Measurements from ENCODE around the gene INSR. TPM values are rescaled to one million over a fixed set of nuclear protein-coding genes. Genes with fewer than 3 reads are reported as not detected.

INSR gene
- total RNA-seq, 4 donors from 2014 or later, result 54.0 to 226 (median 71.1) TPM

DNA sequence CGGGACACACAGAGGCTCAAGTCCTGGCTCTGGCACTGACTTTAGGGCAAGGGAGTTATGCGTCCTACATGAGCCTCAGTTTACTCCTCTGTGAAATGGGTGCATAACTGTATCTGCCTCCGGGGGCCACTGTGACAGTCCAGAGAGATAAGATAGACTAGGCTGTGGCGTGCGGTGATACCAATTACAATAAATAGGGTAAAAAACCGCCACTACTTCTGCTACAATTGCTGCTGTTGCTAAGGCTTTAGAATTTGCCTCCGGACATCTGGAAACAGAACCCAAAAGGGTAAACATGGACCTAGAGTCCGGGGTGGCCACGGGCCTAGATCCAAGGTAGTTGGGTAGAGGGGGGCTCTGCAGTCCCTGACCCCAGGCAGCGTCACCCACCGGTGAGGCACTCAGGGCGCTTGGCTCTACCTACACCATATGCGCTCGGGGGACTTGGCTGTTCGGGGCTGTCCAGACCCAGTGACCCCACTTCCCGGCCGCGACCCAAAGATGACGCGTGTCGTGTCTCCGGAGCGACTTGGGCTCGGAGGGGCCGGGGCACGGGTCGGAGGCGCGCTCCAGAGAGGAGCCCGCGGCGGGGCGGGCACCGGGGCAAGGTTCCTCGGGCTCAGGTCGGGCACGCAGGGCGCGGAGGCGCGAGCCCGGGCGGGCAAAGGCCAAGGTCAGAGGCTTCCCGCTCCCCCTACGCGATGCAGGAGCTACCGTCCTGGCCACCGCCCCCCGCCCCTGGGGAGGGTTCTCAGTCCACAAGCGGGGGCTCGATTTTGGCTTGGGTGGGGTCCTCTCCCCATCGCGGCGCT, 1.1 kb downstream of the INSR start:
- no peaks in the 10 kb centered on the region for H3K36me3 ChIP-seq
- peak overlapping the region; percentile 76 to 98 (median 86) for H3K4me3 ChIP-seq
- DNase-seq (peak in 1 of 2 donors; percentile 49), ATAC-seq (peak; percentile 20 to 24)
- H3K9me3 ChIP-seq, result no peaks in the 10 kb centered on the region
- H3K27me3 ChIP-seq, result no peaks in the 10 kb centered on the region
- H3K4me1 ChIP-seq, result peaks cover 8 to 17% of the 10 kb centered on the region in 2 donors
- peak overlapping the region; percentile 92 to 99 (median 98) for H3K27ac ChIP-seq
- in situ Hi-C loops (cut with MboI; ENCODE audit: low sequenced_read_pairs in 4 of 4), result loop anchor here in 2 of 4 donors (5.0 to 10.0 kb wide), 3 partner anchors 96 to 148 kb away; no protein-coding TSS in a partner anchor
- TF ChIP-seq, protein P1, sequence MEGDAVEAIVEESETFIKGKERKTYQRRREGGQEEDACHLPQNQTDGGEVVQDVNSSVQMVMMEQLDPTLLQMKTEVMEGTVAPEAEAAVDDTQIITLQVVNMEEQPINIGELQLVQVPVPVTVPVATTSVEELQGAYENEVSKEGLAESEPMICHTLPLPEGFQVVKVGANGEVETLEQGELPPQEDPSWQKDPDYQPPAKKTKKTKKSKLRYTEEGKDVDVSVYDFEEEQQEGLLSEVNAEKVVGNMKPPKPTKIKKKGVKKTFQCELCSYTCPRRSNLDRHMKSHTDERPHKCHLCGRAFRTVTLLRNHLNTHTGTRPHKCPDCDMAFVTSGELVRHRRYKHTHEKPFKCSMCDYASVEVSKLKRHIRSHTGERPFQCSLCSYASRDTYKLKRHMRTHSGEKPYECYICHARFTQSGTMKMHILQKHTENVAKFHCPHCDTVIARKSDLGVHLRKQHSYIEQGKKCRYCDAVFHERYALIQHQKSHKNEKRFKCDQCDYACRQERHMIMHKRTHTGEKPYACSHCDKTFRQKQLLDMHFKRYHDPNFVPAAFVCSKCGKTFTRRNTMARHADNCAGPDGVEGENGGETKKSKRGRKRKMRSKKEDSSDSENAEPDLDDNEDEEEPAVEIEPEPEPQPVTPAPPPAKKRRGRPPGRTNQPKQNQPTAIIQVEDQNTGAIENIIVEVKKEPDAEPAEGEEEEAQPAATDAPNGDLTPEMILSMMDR (IDR thresholded peaks at IDR 0.05 in 4 of 5, conservative IDR thresholded peaks at IDR 0.05 in 1 of 5), result no peak
- TF ChIP-seq POLR2A (IDR thresholded peaks at IDR 0.05), result no peak
- intact Hi-C loops (cut with DNase I; ENCODE audit: low total_unique reads), result no loop called here

DNA sequence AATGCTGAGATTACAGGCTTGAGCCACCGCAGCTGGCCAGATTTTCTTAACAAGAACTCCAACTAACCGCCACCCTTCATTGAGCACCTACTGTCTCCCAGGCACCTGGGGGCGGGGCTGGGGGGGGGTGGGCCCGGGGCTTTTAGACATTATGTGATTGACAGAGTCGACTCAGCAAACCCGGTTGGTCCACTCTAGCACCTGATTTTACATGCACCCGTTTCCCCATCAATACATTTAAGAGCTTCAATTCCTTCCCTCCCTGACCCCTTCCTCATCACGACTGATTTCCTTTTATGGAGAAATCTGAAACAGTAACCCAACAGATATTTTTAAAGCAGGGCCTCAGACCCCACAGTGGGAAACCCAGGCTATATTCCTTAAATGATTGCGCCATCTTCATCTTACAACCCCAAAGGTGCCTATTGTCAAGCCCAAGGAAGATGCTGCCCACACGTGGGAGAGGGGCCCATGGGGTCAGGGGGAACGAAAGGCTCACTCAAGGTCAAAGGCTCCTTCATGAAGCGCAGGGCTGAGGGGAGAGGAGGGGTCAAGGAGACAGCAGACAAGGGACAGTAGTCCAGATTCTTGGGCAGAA, 1.8 kb downstream of the INSR start:
- H3K27me3 ChIP-seq, result no peaks in the 10 kb centered on the region
- H3K36me3 ChIP-seq, result no peaks in the 10 kb centered on the region
- peak overlapping the region; percentile 92 to 99 (median 98) for H3K27ac ChIP-seq
- intact Hi-C loops (cut with DNase I; ENCODE audit: low total_unique reads), result no loop called here
- ATAC-seq (no peak), DNase-seq (no peak)
- peaks cover 8 to 17% of the 10 kb centered on the region in 2 donors for H3K4me1 ChIP-seq
- H3K4me3 ChIP-seq, result peak overlapping the region; percentile 76 to 98 (median 86)
- H3K9me3 ChIP-seq, result no peaks in the 10 kb centered on the region
- TF ChIP-seq, protein P1 (IDR thresholded peaks at IDR 0.05 in 4 of 5, conservative IDR thresholded peaks at IDR 0.05 in 1 of 5), result no peak
- no peak for TF ChIP-seq POLR2A (IDR thresholded peaks at IDR 0.05)
- in situ Hi-C loops (cut with MboI; ENCODE audit: low sequenced_read_pairs in 4 of 4), result loop anchor here in 2 of 4 donors (5.0 to 10.0 kb wide), 3 partner anchors 95 to 148 kb away; no protein-coding TSS in a partner anchor

DNA sequence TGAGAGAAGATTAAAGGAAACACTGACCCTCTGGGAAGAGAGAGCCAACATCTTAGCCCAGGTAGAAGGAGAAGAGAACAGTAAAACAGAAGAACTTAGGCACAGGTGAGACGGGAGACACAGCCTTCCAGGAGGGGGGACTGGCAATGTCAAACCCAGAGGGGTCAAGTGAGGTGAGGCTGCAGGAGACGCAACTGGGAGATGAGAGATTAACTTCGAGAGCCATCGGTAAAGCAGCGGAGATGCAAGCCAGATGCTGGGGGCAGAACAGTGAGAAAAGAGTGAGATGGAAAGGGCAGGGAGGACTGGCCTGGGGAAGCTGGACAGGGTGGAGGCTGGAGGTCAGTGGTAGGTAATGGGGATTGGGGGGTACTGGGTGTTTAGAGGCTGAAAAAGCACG, 5.2 kb downstream of the INSR start:
- H3K4me1 ChIP-seq, result peaks cover 8% of the 10 kb centered on the region in 2 donors
- no peak for ATAC-seq
- H3K36me3 ChIP-seq, result no peaks in the 10 kb centered on the region
- intact Hi-C loops (cut with DNase I; ENCODE audit: low total_unique reads), result no loop called here
- in situ Hi-C loops (cut with MboI; ENCODE audit: low sequenced_read_pairs in 4 of 4), result loop anchor here in 3 of 4 donors (5.0 to 10.0 kb wide), 3 partner anchors 47 to 97 kb away; no protein-coding TSS in a partner anchor
- H3K27ac ChIP-seq, result peak overlapping the region in 1 of 4 donors; percentile 58
- DNase-seq, result no peak
- no peaks in the 10 kb centered on the region for H3K9me3 ChIP-seq
- TF ChIP-seq, protein P1 (IDR thresholded peaks at IDR 0.05 in 4 of 5, conservative IDR thresholded peaks at IDR 0.05 in 1 of 5), result no peak
- TF ChIP-seq POLR2A (IDR thresholded peaks at IDR 0.05), result no peak
- no peaks in the 10 kb centered on the region for H3K27me3 ChIP-seq
- no peak overlapping the region for H3K4me3 ChIP-seq

DNA sequence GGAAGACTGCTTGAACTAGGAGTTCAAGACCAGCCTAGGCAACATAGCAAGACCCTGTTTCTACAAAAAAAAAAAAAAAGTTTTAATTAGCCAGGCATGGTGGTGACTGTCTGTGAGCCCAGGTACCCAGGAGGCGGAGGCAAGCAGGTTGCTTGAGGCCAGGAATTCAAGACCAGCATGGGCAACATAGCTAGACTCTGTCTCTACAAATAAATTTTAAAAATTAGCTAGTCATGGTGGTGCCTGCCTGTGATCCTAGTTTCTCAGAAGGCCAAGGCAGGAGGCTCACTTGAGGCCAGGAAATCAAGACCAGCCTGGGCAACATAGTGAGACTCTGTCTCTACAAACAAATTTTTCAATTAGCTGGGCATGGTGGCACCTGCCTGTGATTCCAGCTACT, 6.1 kb downstream of the INSR start:
- in situ Hi-C loops (cut with MboI; ENCODE audit: low sequenced_read_pairs in 4 of 4), result loop anchor here in 3 of 4 donors (5.0 to 10.0 kb wide), 3 partner anchors 46 to 96 kb away; no protein-coding TSS in a partner anchor

More for the DNA sequence above, 6.1 kb downstream of the INSR start:
- DNase-seq (no peak), ATAC-seq (no peak)
- no peaks in the 10 kb centered on the region for H3K9me3 ChIP-seq
- H3K4me3 ChIP-seq, result no peak overlapping the region
- no peak for TF ChIP-seq POLR2A (IDR thresholded peaks at IDR 0.05)
- TF ChIP-seq, protein P1 (IDR thresholded peaks at IDR 0.05 in 4 of 5, conservative IDR thresholded peaks at IDR 0.05 in 1 of 5), result no peak
- no peaks in the 10 kb centered on the region for H3K36me3 ChIP-seq
- no peaks in the 10 kb centered on the region for H3K27me3 ChIP-seq
- peak overlapping the region in 3 of 4 donors; percentile 13 to 58 (median 32) for H3K27ac ChIP-seq
- peaks cover 8% of the 10 kb centered on the region in 2 donors for H3K4me1 ChIP-seq
- intact Hi-C loops (cut with DNase I; ENCODE audit: low total_unique reads), result no loop called here

All from gastrocnemius medialis (tissue), 4 donors.